Skeletal muscle tissue (tissue), 4 donors: ENCODE results near the gene BICC1. TPM values are rescaled to one million over a fixed set of nuclear protein-coding genes. Genes with fewer than 3 reads are reported as not detected.

Source experiments
- H3K27ac ChIP-seq: one replicate; pipeline ENCODE4 v1.7.0; 2013; ENCODE audit warnings: mild to moderate bottlenecking, low read depth, low read length, inconsistent platforms
- H3K27me3 ChIP-seq, 3 donors: one replicate each; pipeline ENCODE4 v1.7.0; 2013; ENCODE audit warnings: low read length in 3 of 3; ENCODE audit not compliant: control insufficient read depth in 3 of 3, insufficient read depth in 3 of 3
- H3K36me3 ChIP-seq, 3 donors: one replicate each; pipeline ENCODE4 v1.7.0; 2013; ENCODE audit warnings: low read length in 3 of 3; ENCODE audit not compliant: control insufficient read depth in 3 of 3, insufficient read depth in 3 of 3
- H3K4me1 ChIP-seq, 3 donors: one replicate each; pipeline ENCODE4 v1.7.0; 2013; ENCODE audit warnings: low read length in 3 of 3, mild to moderate bottlenecking in 3 of 3; ENCODE audit not compliant: control insufficient read depth in 3 of 3, insufficient read depth in 3 of 3
- H3K4me3 ChIP-seq, 3 donors: one replicate each; pipeline ENCODE4 v1.7.0; 2013; ENCODE audit warnings: low read length in 3 of 3
- H3K9ac ChIP-seq, 3 donors: one replicate each; pipeline ENCODE4 v1.7.0; 2013; ENCODE audit warnings: low read length in 3 of 3, mild to moderate bottlenecking in 3 of 3, moderate library complexity in 2 of 3, low read depth in 1 of 3
- H3K9me3 ChIP-seq, 3 donors: one replicate each; pipeline ENCODE4 v1.7.0; 2013; ENCODE audit warnings: low read length in 3 of 3; ENCODE audit not compliant: control insufficient read depth in 3 of 3
- total RNA-seq: library from RNA; depleted of rRNA; stranded (reverse); fragments of >200 nt; gene quantifications from one replicate; pipeline ENCODE4 v1.2.3, GENCODE V29; 2014
- donor health status: Osteomylitis.

BICC1 gene
- total RNA-seq, 1 donor from 2014 or later, result 25.6 TPM

DNA sequence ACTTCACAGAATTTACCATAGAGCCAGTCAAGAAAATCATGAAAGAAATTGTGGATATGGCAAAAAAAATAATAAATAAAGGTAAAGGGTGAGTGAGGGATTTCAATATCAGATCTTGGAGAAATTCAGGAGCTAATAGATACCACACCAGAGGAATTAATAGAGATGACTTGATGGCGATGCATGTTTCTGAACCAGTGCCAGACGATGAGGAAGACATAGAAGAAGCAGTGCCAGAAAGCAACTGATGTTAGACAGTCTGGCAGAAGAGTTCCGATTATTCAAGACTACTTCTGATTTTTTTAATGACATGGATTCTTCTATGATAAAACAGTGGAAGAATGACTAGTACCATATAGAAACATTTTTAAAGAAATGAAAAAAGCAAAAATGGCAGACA lies 314.7 kb downstream of the BICC1 start:
- Histone ChIP-seq H3K9me3 (no peaks in the 10 kb centered on the region), H3K4me3 (no peak overlapping the region), H3K27me3 (no peaks in the 10 kb centered on the region)

DNA sequence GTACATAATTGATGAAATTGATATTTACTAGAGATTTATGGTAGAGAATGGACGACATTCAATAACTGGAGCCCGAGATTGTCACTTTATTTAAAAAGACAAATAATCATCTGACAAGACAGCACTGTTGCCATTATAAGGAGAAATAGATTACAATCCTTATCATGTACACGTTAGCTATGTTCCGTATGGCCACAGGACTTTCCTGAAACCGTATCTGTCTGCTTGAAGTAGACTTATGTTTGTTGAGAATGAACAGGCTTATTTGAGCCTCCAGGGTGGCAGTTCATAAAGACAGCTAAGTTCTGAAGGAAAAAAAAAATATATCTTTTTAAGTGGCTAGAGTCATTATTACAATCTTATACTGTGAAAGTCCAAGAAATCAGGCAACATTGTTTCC lies 317.2 kb downstream of the BICC1 start:
- no peaks in the 10 kb centered on the region for H3K9me3 ChIP-seq

More for the DNA sequence above, 314.7 kb downstream of the BICC1 start:
- no peak overlapping the region for H3K27ac ChIP-seq
- no peaks in the 10 kb centered on the region for H3K4me1 ChIP-seq
- no peak overlapping the region for H3K9ac ChIP-seq
- H3K36me3 ChIP-seq, result peaks cover 0 to 5% (median 0%) of the 10 kb centered on the region in 3 donors

DNA sequence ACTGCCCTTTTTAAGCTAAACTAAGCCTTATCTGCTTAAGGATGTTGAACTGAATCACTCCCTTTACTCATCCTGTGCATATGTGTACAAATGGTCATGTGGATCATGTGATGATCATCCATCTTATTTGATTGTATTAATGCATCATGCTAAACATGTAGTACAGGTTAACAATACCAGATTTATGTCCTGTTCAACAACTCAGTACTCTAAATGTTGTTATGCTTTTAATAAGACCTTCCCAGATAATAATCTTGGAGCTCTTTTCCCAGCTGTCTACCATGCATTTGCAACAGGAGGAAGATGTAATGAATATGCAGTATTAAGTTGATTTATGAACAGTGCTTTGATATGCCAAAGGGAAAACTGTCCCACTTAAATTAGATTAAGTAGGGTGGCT lies 318.0 kb downstream of the BICC1 start:
- H3K4me1 ChIP-seq, result no peaks in the 10 kb centered on the region
- H3K9ac ChIP-seq, result no peak overlapping the region
- peaks cover 0 to 5% (median 0%) of the 10 kb centered on the region in 3 donors for H3K36me3 ChIP-seq
- no peaks in the 10 kb centered on the region for H3K27me3 ChIP-seq
- no peak overlapping the region for H3K4me3 ChIP-seq
- no peak overlapping the region for H3K27ac ChIP-seq
- no peaks in the 10 kb centered on the region for H3K9me3 ChIP-seq

More for the DNA sequence above, 317.2 kb downstream of the BICC1 start:
- Histone ChIP-seq H3K4me1 (no peaks in the 10 kb centered on the region), H3K36me3 (peaks cover 0 to 5% (median 0%) of the 10 kb centered on the region in 3 donors), H3K4me3 (no peak overlapping the region), H3K27me3 (no peaks in the 10 kb centered on the region), H3K27ac (no peak overlapping the region), H3K9ac (no peak overlapping the region)

DNA sequence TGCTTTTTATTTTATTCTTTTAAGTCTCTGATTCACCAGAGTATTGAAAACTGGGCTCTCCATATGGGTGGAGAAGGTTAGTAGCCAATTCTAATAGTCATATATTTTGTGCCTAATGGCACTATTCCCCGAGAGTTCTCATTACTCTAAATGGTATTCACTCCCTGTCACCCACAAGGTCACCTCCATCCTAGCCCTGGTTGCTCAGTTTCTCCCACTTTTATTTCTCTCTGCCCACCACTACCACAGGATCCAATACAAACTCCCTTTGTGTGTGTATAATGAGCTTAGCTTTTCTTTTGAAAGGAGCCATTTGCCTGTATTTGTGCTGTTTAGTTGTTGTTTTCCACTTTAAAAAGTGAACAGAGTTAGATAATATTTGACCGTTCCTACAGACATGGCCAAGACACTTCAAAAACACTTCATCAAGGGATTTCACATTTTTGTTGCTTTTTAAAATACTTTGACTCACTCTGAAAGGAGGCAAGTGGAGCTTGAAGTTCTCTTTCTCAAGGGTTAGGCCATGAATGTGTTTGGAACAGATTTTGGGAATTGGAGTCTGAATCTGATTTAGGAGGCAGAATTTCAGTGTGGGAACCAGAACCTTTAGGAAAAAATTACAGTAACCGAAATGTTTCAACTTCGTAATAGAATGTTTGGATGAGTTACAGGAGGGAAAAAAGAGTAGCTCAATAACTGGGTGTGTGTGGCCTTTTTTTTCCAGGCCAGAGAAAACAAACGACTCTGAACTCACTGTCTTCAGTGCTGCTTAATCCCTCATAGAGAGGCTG lies 321.3 kb downstream of the BICC1 start:
- no peak overlapping the region for H3K27ac ChIP-seq
- no peaks in the 10 kb centered on the region for H3K36me3 ChIP-seq
- no peaks in the 10 kb centered on the region for H3K4me1 ChIP-seq
- no peaks in the 10 kb centered on the region for H3K9me3 ChIP-seq
- no peak overlapping the region for H3K9ac ChIP-seq
- H3K27me3 ChIP-seq, result no peaks in the 10 kb centered on the region
- H3K4me3 ChIP-seq, result no peak overlapping the region

DNA sequence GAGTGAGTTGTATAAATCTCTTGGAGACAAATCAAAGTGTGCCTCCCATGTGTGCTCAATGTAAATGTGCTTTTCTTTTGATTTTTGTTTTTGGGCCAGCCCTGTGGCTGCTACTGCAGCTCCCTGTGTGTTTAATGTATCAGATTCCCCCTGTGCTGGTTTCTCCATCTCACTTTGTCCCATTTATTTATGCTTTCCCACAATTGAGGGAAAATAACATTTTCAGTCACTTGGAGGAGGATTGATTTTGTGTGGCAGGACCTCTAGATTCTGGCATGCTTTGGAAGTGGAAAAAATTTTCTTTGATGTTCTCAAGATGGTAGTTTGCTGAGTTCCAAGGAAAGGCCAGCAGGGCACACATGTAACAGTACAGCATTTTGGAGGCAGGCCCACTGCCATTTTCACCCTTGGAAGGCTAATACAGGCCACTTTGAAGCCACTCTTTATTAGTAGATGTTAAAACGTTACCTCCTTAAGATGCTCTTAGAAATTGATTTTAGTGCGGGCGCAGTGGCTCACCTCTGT lies 323.6 kb downstream of the BICC1 start:
- Histone ChIP-seq H3K36me3 (no peaks in the 10 kb centered on the region), H3K9me3 (no peaks in the 10 kb centered on the region), H3K4me3 (no peak overlapping the region), H3K9ac (no peak overlapping the region), H3K27me3 (no peaks in the 10 kb centered on the region), H3K27ac (no peak overlapping the region), H3K4me1 (no peaks in the 10 kb centered on the region)

DNA sequence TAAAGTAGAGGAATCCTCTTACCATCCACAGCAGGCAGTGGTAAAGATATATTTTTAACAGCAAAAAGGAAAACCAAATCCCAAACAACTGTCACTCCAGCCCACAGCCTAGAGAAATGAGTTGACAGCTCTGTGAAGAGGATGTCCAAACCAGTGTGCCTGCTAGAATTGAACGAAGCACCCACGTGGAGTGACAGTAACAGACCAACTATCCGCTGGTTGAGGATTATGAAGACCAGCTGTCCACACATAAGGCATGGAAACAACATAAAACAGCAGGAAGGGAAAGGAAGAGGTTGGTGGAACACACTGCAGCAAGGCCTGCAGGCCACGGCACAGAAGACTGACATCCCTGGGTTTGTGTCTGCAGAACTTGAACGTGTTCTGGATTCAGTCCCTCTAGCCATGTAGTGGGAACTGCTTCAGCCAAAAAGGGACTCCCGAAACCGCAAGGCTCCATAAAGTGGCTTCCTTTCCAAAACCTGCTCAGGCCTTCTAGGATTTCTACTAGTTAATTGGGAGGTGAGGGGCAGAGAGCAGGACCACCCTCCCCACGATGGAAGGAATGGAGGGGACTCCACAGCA lies 324.4 kb downstream of the BICC1 start:
- Histone ChIP-seq H3K9me3 (no peaks in the 10 kb centered on the region), H3K36me3 (no peaks in the 10 kb centered on the region), H3K9ac (no peak overlapping the region), H3K4me3 (no peak overlapping the region), H3K27ac (no peak overlapping the region), H3K4me1 (no peaks in the 10 kb centered on the region), H3K27me3 (no peaks in the 10 kb centered on the region)

DNA sequence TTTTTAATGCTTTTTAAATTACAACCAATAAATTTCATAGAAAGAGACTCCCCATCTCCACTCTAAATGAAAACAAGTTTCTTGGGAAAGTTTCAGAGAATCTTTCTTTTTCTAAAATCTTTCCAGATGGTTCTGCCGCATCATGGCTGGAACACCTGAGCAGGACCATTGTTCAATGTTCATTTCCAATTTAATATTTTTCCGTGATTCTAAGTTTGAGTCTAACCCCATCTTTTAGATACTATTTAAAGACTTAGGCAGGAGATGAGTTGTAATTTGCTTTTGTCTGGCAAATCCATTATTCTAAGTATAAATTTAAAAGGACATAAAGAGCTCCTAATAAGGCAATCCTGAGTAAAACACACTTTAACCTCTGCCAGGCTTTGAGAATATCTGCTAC lies 325.2 kb downstream of the BICC1 start:
- Histone ChIP-seq H3K4me1 (no peaks in the 10 kb centered on the region), H3K27me3 (no peaks in the 10 kb centered on the region), H3K27ac (no peak overlapping the region)

DNA sequence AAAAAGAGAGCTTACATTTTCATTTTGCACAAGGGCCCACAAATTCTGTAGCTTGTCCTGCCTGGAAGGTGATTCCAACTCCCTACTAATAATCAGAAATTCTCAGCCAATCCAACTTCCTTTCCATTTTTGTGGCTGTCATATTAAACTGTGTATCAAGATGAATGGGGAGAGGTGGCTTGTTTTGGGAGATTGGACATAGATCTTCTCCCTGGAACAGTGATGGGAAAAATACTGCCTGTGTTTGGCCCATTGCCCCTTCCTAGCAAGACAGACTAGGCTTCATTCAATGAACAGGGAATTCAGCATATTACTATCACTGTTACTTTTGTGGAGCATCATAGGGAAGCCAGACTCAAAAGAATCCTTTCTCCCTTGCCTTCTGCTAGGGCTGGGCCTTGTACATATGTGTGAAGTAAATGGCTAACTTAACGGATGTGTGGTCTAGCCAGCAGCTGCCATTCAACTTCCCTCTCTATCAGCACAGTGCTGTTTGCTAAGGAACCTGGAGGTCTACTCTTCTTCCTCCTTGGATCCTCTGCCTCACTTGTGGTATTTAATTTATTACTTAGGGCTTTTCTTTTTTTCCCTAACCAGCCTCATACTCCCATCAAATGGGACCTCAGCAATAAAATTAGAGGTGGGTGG lies 326.0 kb downstream of the BICC1 start:
- no peaks in the 10 kb centered on the region for H3K36me3 ChIP-seq
- no peaks in the 10 kb centered on the region for H3K27me3 ChIP-seq
- no peak overlapping the region for H3K9ac ChIP-seq
- H3K9me3 ChIP-seq, result no peaks in the 10 kb centered on the region
- no peak overlapping the region for H3K4me3 ChIP-seq
- H3K4me1 ChIP-seq, result no peaks in the 10 kb centered on the region
- H3K27ac ChIP-seq, result no peak overlapping the region

More for the DNA sequence above, 325.2 kb downstream of the BICC1 start:
- no peak overlapping the region for H3K9ac ChIP-seq
- H3K4me3 ChIP-seq, result no peak overlapping the region
- H3K9me3 ChIP-seq, result no peaks in the 10 kb centered on the region
- H3K36me3 ChIP-seq, result no peaks in the 10 kb centered on the region

DNA sequence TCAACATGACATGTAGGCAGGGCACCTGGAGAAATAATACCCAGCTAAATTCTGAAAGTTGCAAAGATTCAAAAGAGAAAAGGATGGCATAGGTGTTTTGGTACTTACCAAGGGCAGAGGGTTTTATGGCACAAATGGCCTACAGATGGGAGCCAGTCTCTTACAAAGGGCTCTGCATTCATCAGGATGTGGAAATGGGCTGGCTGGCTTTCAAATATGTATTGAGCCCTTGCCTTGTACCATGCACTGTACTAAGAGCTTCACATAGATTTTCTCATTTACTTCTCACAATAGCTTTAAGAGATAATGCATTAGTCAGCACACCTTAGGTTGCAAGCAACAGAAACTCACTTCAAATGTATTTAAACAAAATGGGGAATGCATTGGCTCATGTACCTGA lies 327.1 kb downstream of the BICC1 start:
- Histone ChIP-seq H3K9ac (no peak overlapping the region), H3K36me3 (no peaks in the 10 kb centered on the region), H3K27me3 (no peaks in the 10 kb centered on the region), H3K27ac (no peak overlapping the region), H3K9me3 (no peaks in the 10 kb centered on the region), H3K4me3 (no peak overlapping the region), H3K4me1 (no peaks in the 10 kb centered on the region)
